Measurements from ENCODE around the gene LRRC51.

LRRC51 gene

GRCh38 chr11:72069787-72070251, 10.8 kb upstream of the LRRC51 start:
- H3K4me2 ChIP-seq (ENCODE audit: low read depth, low read length, poor library complexity, severe bottlenecking) = peak overlapping the region; percentile 58
- H3K9me2 ChIP-seq (replicated peaks; ENCODE audit: low read depth, low read length) = no peaks in the 10 kb centered on the region
- H3K27me3 ChIP-seq (ENCODE audit: insufficient read depth, low read length, poor library complexity, severe bottlenecking) = no peaks in the 10 kb centered on the region
- peaks cover 33% of the 10 kb centered on the region for H3K4me1 ChIP-seq (ENCODE audit: insufficient read depth, low read length, poor library complexity, severe bottlenecking)
- peak overlapping the region; percentile 35 for H3K4me3 ChIP-seq (ENCODE audit: low read length, poor library complexity, severe bottlenecking)
- H3K9ac ChIP-seq (ENCODE audit: low read depth, low read length, poor library complexity, severe bottlenecking) = peak overlapping the region; percentile 41
- peaks cover 94% of the 10 kb centered on the region for H3K79me2 ChIP-seq (ENCODE audit: insufficient read depth, low read length)
- H3K9me3 ChIP-seq (ENCODE audit: insufficient read depth, low read depth, low read length) = no peaks in the 10 kb centered on the region
- H4K20me1 ChIP-seq (ENCODE audit: insufficient read depth, low read length, poor library complexity, severe bottlenecking) = peaks cover 48% of the 10 kb centered on the region
- H3K36me3 ChIP-seq (ENCODE audit: insufficient read depth, low read length) = peaks cover 30% of the 10 kb centered on the region; the same call in 1 of the 2 replicates
- TF ChIP-seq CTCF (conservative IDR thresholded peaks at IDR 0.05; ENCODE audit: low read length) (no peak), EZH2phosphoT487 (IDR thresholded peaks at IDR 0.05; ENCODE audit: borderline replicate concordance) (no peak)
- no peak overlapping the region for H2AFZ ChIP-seq (ENCODE audit: low read length)
- H3F3A ChIP-seq (ENCODE audit: low read depth) = no peaks in the 10 kb centered on the region

- H3K4me1 ChIP-seq (ENCODE audit: insufficient read depth, low read length, poor library complexity, severe bottlenecking) = peaks cover 36% of the 10 kb centered on the region
Measured at GRCh38 chr11:72070491-72070890, 10.2 kb upstream of the LRRC51 start.

GRCh38 chr11:72072348-72072747, 8.3 kb upstream of the LRRC51 start:
- no peak overlapping the region for H3K9ac ChIP-seq (ENCODE audit: low read depth, low read length, poor library complexity, severe bottlenecking)
- no peak for TF ChIP-seq CTCF (conservative IDR thresholded peaks at IDR 0.05; ENCODE audit: low read length)
- TF ChIP-seq EZH2phosphoT487 (IDR thresholded peaks at IDR 0.05; ENCODE audit: borderline replicate concordance) = no peak
- no peaks in the 10 kb centered on the region for H3K9me2 ChIP-seq (replicated peaks; ENCODE audit: low read depth, low read length)
- H2AFZ ChIP-seq (ENCODE audit: low read length) = no peak overlapping the region
- peaks cover 51% of the 10 kb centered on the region for H4K20me1 ChIP-seq (ENCODE audit: insufficient read depth, low read length, poor library complexity, severe bottlenecking)
- peak overlapping the region; percentile 63 for H3K4me2 ChIP-seq (ENCODE audit: low read depth, low read length, poor library complexity, severe bottlenecking)
- H3K79me2 ChIP-seq (ENCODE audit: insufficient read depth, low read length) = peaks cover 98% of the 10 kb centered on the region
- H3K4me3 ChIP-seq (ENCODE audit: low read length, poor library complexity, severe bottlenecking) = peak overlapping the region; percentile 39
- H3K9me3 ChIP-seq (ENCODE audit: insufficient read depth, low read depth, low read length) = no peaks in the 10 kb centered on the region
- no peaks in the 10 kb centered on the region for H3F3A ChIP-seq (ENCODE audit: low read depth)
- H3K36me3 ChIP-seq (ENCODE audit: insufficient read depth, low read length) = peaks cover 16% of the 10 kb centered on the region; the same call in 1 of the 2 replicates
- no peaks in the 10 kb centered on the region for H3K27me3 ChIP-seq (ENCODE audit: insufficient read depth, low read length, poor library complexity, severe bottlenecking)
- peaks cover 45% of the 10 kb centered on the region for H3K4me1 ChIP-seq (ENCODE audit: insufficient read depth, low read length, poor library complexity, severe bottlenecking)

More at GRCh38 chr11:72070491-72070890, 10.2 kb upstream of the LRRC51 start:
- Histone ChIP-seq H3K4me3 (ENCODE audit: low read length, poor library complexity, severe bottlenecking) (no peak overlapping the region), H3K79me2 (ENCODE audit: insufficient read depth, low read length) (peaks cover 98% of the 10 kb centered on the region), H3K36me3 (ENCODE audit: insufficient read depth, low read length) (peaks cover 27% of the 10 kb centered on the region; the same call in 1 of the 2 replicates), H3K9me2 (replicated peaks; ENCODE audit: low read depth, low read length) (no peaks in the 10 kb centered on the region), H4K20me1 (ENCODE audit: insufficient read depth, low read length, poor library complexity, severe bottlenecking) (peaks cover 49% of the 10 kb centered on the region), H3K9me3 (ENCODE audit: insufficient read depth, low read depth, low read length) (no peaks in the 10 kb centered on the region), H3K9ac (ENCODE audit: low read depth, low read length, poor library complexity, severe bottlenecking) (peak overlapping the region; percentile 41), H3F3A (ENCODE audit: low read depth) (no peaks in the 10 kb centered on the region), H3K4me2 (ENCODE audit: low read depth, low read length, poor library complexity, severe bottlenecking) (peak overlapping the region; percentile 58), H3K27me3 (ENCODE audit: insufficient read depth, low read length, poor library complexity, severe bottlenecking) (no peaks in the 10 kb centered on the region), H2AFZ (ENCODE audit: low read length) (no peak overlapping the region)
- TF ChIP-seq EZH2phosphoT487 (IDR thresholded peaks at IDR 0.05; ENCODE audit: borderline replicate concordance) (no peak), CTCF (conservative IDR thresholded peaks at IDR 0.05; ENCODE audit: low read length) (no peak)
